GM19035 (cell line): ENCODE data around the gene GALNT12.

ENCODE experiments used
- ATAC-seq: cut with Tn5 transposase; IDR thresholded peaks from one replicate; pipeline ENCODE4 v1.9.1; 2021; ENCODE audit not compliant: unreplicated experiment

The GALNT12 gene

DNA sequence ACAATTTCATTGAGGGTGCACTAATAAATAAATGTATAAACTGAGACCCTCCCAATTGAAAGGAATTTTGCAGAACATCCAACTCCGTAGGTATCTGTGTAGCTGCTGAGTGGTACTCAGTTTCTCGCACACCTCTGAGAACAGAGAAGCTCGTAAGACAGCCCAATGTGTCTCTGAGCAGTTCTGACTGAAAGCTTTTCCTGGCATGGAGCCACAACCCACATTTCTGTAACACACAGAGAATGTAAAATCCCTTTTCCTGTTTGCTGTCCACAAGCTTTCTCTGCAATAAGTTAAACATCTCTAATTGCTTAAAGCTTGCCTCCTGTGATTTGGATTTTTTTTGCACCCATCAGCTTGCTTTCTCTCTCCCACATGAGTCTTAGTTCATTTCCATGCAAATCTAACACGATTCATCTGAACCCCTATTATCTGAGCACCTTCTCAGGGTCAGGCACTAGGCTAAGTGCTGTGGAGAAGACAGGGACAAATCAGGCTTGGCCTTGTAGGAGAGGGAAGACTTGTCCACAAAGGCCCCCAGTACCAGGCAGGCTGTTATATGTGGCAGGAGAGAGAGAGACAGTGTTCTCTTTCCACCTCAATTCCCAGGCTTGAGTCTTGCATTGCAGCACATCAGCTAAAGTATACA lies 92.1 kb downstream of the GALNT12 start:
- ATAC-seq = no peak
